ENCODE results near the gene OSBPL8.

The OSBPL8 gene

DNA sequence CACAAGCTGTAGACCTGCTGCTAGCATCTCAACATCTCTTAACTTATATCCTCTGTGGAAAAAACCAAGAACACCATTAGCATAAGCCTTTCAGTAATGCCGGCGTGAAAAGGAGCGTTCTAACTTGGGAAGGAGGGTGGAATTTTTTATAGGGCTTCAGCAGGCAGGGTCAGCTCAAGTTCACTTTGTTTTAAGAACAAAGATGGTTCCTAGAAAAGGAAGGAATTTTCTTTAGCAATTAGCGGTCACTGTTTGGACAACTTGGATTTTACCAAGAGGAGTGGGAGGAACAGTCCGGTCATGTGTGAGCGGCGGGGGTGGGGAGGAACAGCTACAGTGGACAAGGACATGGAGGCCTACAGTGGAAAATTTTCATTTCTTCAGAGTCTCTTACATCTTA is 247.3 kb downstream of the OSBPL8 start:
- TF ChIP-seq, protein P1, sequence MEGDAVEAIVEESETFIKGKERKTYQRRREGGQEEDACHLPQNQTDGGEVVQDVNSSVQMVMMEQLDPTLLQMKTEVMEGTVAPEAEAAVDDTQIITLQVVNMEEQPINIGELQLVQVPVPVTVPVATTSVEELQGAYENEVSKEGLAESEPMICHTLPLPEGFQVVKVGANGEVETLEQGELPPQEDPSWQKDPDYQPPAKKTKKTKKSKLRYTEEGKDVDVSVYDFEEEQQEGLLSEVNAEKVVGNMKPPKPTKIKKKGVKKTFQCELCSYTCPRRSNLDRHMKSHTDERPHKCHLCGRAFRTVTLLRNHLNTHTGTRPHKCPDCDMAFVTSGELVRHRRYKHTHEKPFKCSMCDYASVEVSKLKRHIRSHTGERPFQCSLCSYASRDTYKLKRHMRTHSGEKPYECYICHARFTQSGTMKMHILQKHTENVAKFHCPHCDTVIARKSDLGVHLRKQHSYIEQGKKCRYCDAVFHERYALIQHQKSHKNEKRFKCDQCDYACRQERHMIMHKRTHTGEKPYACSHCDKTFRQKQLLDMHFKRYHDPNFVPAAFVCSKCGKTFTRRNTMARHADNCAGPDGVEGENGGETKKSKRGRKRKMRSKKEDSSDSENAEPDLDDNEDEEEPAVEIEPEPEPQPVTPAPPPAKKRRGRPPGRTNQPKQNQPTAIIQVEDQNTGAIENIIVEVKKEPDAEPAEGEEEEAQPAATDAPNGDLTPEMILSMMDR (IDR thresholded peaks at IDR 0.05; ENCODE audit: low read depth, low read length), result no peak
- no peak overlapping the region for H3K4me3 ChIP-seq (ENCODE audit: low read depth, low read length)

DNA sequence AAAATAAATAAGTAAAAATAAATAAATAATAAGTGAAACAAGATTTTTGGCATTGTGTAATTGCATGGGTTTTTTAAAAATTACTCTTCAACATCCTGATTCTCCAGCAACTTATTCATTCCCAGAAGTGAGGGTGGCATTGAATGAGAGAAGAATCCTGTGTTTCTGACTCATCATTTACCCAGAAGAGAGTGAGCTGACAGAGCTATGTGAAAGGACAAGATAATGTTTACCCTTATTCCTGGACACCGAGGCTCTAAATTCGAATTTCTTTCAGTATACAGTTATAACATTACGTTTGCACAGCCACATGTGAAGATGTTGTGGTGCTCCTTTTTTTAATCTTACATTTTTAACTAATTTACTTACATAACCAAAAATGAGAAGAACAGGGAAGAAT is 247.8 kb downstream of the OSBPL8 start:
- TF ChIP-seq, protein P1 (IDR thresholded peaks at IDR 0.05; ENCODE audit: low read depth, low read length), result no peak

DNA sequence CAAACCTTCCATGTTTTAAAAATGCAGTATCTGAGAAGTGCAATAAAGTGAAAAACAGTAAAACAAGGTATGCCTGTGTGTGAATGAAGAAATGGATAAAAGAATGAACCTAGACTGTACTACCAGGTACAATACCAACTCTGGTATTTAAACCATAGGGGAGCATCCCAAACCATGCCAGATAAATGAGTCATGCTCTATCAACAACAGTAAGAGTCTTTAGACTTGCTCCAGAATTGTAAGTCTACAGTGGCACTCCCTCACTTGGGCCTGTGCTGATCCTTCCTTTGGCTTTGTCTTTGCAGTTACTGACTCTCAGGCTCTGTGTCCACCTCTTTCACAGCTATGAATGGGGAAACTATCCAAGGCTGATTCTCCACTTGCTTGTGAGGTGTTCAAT is 249.5 kb downstream of the OSBPL8 start:
- no peak overlapping the region for H3K4me3 ChIP-seq (ENCODE audit: low read depth, low read length)
- TF ChIP-seq, protein P1 (IDR thresholded peaks at IDR 0.05; ENCODE audit: low read depth, low read length), result no peak

More for the DNA sequence above, 247.8 kb downstream of the OSBPL8 start:
- no peak overlapping the region for H3K4me3 ChIP-seq (ENCODE audit: low read depth, low read length)

DNA sequence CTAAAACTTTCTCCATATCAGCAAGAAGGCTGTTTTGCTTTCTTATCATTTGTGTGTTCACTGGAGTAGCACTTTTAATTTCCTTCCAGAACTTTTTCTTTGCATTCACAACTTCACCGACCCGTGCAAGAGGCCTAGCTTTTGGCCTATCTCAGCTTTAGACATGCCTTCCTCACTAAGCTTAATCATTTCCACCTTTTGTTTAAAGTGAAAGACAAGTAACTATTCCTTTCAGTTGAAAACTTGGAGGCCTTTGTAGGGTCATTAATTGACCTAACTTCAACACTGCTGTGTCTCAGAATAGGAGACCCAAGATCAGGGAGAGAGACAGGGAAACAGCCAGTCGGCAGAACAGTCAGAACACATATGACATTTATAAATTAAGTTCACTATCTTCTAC is 250.7 kb downstream of the OSBPL8 start:
- no peak overlapping the region for H3K4me3 ChIP-seq (ENCODE audit: low read depth, low read length)
- TF ChIP-seq, protein P1 (IDR thresholded peaks at IDR 0.05; ENCODE audit: low read depth, low read length), result no peak

- H3K4me3 ChIP-seq (ENCODE audit: low read depth, low read length), result no peak overlapping the region
- TF ChIP-seq, protein P1 (IDR thresholded peaks at IDR 0.05; ENCODE audit: low read depth, low read length), result no peak
Measured at GRCh38 chr12:76307083-76307482, 252.5 kb downstream of the OSBPL8 start.

DNA sequence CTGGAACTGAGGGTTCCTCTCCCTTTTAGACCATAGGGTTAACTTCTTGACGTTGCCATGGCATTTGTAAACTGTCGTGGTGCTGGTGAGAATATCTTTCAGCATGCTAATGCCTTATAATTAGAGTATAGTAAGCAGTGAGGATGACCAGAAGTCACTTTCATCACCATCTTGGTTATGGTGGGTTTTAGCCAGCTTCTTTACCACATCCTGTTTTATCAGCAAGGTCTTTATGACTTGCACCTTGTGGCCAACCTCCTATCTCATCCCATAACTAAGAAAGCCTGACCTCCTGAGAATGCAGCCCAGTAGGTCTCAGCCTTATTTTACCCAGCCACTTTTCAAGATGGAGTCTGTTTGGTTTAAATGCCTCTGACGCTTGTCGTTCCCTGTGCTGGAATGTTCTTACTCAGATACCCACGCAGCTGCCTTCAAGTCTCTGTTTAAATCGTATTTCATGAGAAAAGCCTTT is 255.5 kb downstream of the OSBPL8 start:
- H3K4me3 ChIP-seq (ENCODE audit: low read depth, low read length), result no peak overlapping the region
- TF ChIP-seq, protein P1 (IDR thresholded peaks at IDR 0.05; ENCODE audit: low read depth, low read length), result no peak

GRCh38 chr12:76303365-76303764 is 256.2 kb downstream of the OSBPL8 start:
- TF ChIP-seq, protein P1 (IDR thresholded peaks at IDR 0.05; ENCODE audit: low read depth, low read length), result no peak
- no peak overlapping the region for H3K4me3 ChIP-seq (ENCODE audit: low read depth, low read length)
